K562 (cell line): Measurements from ENCODE around the gene RALGPS1. TPM values are rescaled to one million over a fixed set of nuclear protein-coding genes. Genes with fewer than 3 reads are reported as not detected.

Experiments
- ATAC-seq: fragments of 200-7000 bp; cut with Tn5 transposase; 3 replicates; pipeline ENCODE4 v1.9.1; 2020; ENCODE audit warnings: moderate library complexity
- BruUV-seq: library from RNA; stranded (reverse); fragments of 400-500 nt; replicated peaks from 2 replicates; lab custom pipeline; 2021; lab: Mats Ljungman, UMichigan
- CTCF ChIA-PET: fragments of 300-600 bp; formaldehyde crosslinking; extraction: SDS; loops from one replicate; lab custom pipeline; 2021; ENCODE audit warnings: low intra/inter-chr PET ratio; lab: Yijun Ruan, JAX
- POLR2A ChIA-PET: fragments of 300-600, 350-650 bp; sonication (Branson Sonifier 250); formaldehyde crosslinking; extraction: SDS; loops from one replicate; lab custom pipeline; 2021; ENCODE audit warnings: antibody characterized with exemption, inconsistent platforms; lab: Yijun Ruan, JAX
- DNase-seq, 4 experiments: peaks; one replicate each; pipeline versions ENCODE4 v3.0.0 to v3.0.0-alpha.2; 2011 to 2018; ENCODE audit warnings: low spot score in 3 of 4, mixed read lengths in 3 of 4; ENCODE audit errors: extremely low read depth in 1 of 4
- FAIRE-seq: peaks from 2 replicates; lab custom pipeline; 2011; peaks lifted over from hg19 to GRCh38; lab: Jason Lieb, UNC
- H2AFZ ChIP-seq: 2 replicates; pipeline ENCODE4 v1.6.0; 2011; ENCODE audit warnings: low read depth, low read length, control low read depth, inconsistent platforms
- H3K27ac ChIP-seq: fragments of 200-600 bp; 3 replicates; pipeline ENCODE4 v1.8.0; 2011; ENCODE audit warnings: low read depth, mild to moderate bottlenecking, control low read depth, inconsistent platforms, low read length, moderate library complexity, mixed read lengths; ENCODE audit errors: extremely low read depth
- H3K27me3 ChIP-seq, 2 experiments: fragments of 300-600 bp in 1 of 2; 2 replicates in 1 of 2; 3 replicates in 1 of 2; pipeline versions ENCODE4 v1.6.0 to v1.8.0; 2011; ENCODE audit warnings: inconsistent platforms in 2 of 2, low read length in 2 of 2, mild to moderate bottlenecking in 1 of 2, mixed read lengths in 1 of 2, moderate library complexity in 1 of 2; ENCODE audit not compliant: control insufficient read depth in 2 of 2, insufficient read depth in 2 of 2
- H3K36me3 ChIP-seq: fragments of 300-600 bp; 3 replicates; pipeline ENCODE4 v1.8.0; 2011; ENCODE audit warnings: mild to moderate bottlenecking, low read length, inconsistent platforms; ENCODE audit not compliant: control insufficient read depth, insufficient read depth
- H3K4me1 ChIP-seq, 2 experiments: fragments of 200-600 bp in 1 of 2; replicated peaks in 1 of 2; 2 replicates in 1 of 2; 3 replicates in 1 of 2; pipeline versions ENCODE4 v1.5.1 to v1.8.0; 2011; ENCODE audit warnings: inconsistent platforms in 2 of 2, low read length in 2 of 2, mild to moderate bottlenecking in 1 of 2, mixed read lengths in 1 of 2, moderate library complexity in 1 of 2; ENCODE audit not compliant: control insufficient read depth in 2 of 2, insufficient read depth in 2 of 2
- H3K4me2 ChIP-seq: 2 replicates; pipeline ENCODE4 v1.6.1; 2011; ENCODE audit warnings: low read length, control low read depth, inconsistent platforms, mixed read lengths; ENCODE audit not compliant: insufficient read depth
- H3K4me3 ChIP-seq: fragments of 200-600 bp; sonication (generic), shearing (Covaris generic); 2 replicates; pipeline ENCODE4 v1.5.1; 2016; ENCODE audit warnings: control low read depth, inconsistent platforms
- H3K79me2 ChIP-seq: fragments of 200-600 bp; 3 replicates; pipeline ENCODE4 v1.8.0; 2011; ENCODE audit warnings: low read length, inconsistent platforms; ENCODE audit not compliant: control insufficient read depth, insufficient read depth
- H3K9ac ChIP-seq, 2 experiments: 2 replicates each; pipeline versions ENCODE4 v1.6.0 to v1.6.1; 2011; ENCODE audit warnings: low read depth in 2 of 2, low read length in 2 of 2, control low read depth in 1 of 2, inconsistent platforms in 1 of 2, mild to moderate bottlenecking in 1 of 2, mixed read lengths in 1 of 2; ENCODE audit not compliant: insufficient read depth in 1 of 2
- H3K9me1 ChIP-seq: one replicate; pipeline ENCODE4 v1.6.0; 2011; ENCODE audit warnings: inconsistent platforms, mild to moderate bottlenecking, low read length, moderate library complexity; ENCODE audit not compliant: control insufficient read depth, insufficient read depth
- H3K9me3 ChIP-seq: replicated peaks from 2 replicates; pipeline ENCODE4 v1.5.1; 2011; ENCODE audit warnings: low read depth, low read length, inconsistent platforms; ENCODE audit not compliant: control insufficient read depth, insufficient read depth
- H4K20me1 ChIP-seq: replicated peaks from 2 replicates; pipeline ENCODE4 v1.6.1; 2011; ENCODE audit warnings: low read length, inconsistent platforms, mixed read lengths; ENCODE audit not compliant: control insufficient read depth, insufficient read depth
- C11orf30 ChIP-seq: fragments of 450-650 bp; IDR thresholded peaks from 2 replicates; pipeline ENCODE4 v1.6.1; 2016; ENCODE audit warnings: low read depth, mild to moderate bottlenecking
- KLF13 ChIP-seq: fragments of 450-650 bp; IDR thresholded peaks from 2 replicates; pipeline ENCODE4 v1.6.1; 2016; ENCODE audit warnings: missing genetic modification characterization, low read depth, mild to moderate bottlenecking, missing compliant biosample characterization, moderate library complexity, borderline replicate concordance
- MAFF ChIP-seq: IDR thresholded peaks from 2 replicates; pipeline ENCODE4 v1.6.1; 2012; ENCODE audit warnings: low read length, improper control_type of control experiment
- MAFG ChIP-seq: fragments of 450-650 bp; conservative IDR thresholded peaks from 2 replicates; pipeline ENCODE4 v1.6.1; 2016; ENCODE audit warnings: missing genetic modification characterization, missing compliant biosample characterization
- MAFK ChIP-seq: IDR thresholded peaks from 2 replicates; pipeline ENCODE4 v1.6.1; 2011; ENCODE audit warnings: low read length, improper control_type of control experiment
- NFE2 ChIP-seq: IDR thresholded peaks from 2 replicates; pipeline ENCODE4 v1.6.1; 2014; ENCODE audit warnings: antibody characterized with exemption, low read depth
- NFE2L1 ChIP-seq: fragments of 450-650 bp; IDR thresholded peaks from 2 replicates; pipeline ENCODE4 v1.6.1; 2016; ENCODE audit warnings: missing genetic modification characterization, low read depth, mild to moderate bottlenecking, missing compliant biosample characterization, moderate library complexity, borderline replicate concordance
- RHOXF2B ChIP-seq: fragments of 250-450 bp; sonication (Bioruptor Pico); conservative IDR thresholded peaks from 2 replicates; pipeline ENCODE4 v1.5.1; 2021
- TFAM ChIP-seq: fragments of 250-450 bp; sonication (Bioruptor Pico); conservative IDR thresholded peaks from 2 replicates; pipeline ENCODE4 v1.5.0; 2021; ENCODE audit warnings: mild to moderate bottlenecking, moderate library complexity
- ZNF316 ChIP-seq: fragments of 450-650 bp; IDR thresholded peaks from 2 replicates; pipeline ENCODE4 v1.6.1; 2016
- ZNF561 ChIP-seq: fragments of 450-650 bp; formaldehyde crosslinking; conservative IDR thresholded peaks from 2 replicates; pipeline ENCODE4 v1.4.0; 2020; ENCODE audit warnings: mild to moderate bottlenecking, moderate library complexity
- WGBS: fragments of 100-300 bp; shearing (Covaris generic); methylation state at CpG from one replicate; pipeline ENCODE4 v1.1.6; 2016; ENCODE audit warnings: low coverage, mixed read lengths; ENCODE audit not compliant: insufficient coverage; ENCODE audit errors: missing lambda C conversion rate; 5-methylcytosine and 5-hydroxymethylcytosine counted together
- in situ Hi-C: fragments of 300-500 bp; cut with MboI; formaldehyde crosslinking; loops from 4 replicates; pipeline ENCODE4 v1.15.0; 2018; ENCODE audit warnings: inconsistent platforms, mixed read lengths
- intact Hi-C: fragments of 100-400 bp; cut with micrococcal nuclease; formaldehyde crosslinking; loops from 2 replicates; pipeline ENCODE4 v1.14.2; 2022
- polyA plus RNA-seq, 8 experiments: library from polyadenylated mRNA; depleted of rRNA in 4 of 8; stranded (reverse) in 5 of 8; unstranded in 3 of 8; fragments of >200 nt; fragmentation: Nextera tagmentation in 2 of 8; fragmentation: Illumina TruSeq in 1 of 8; extraction: Ambion mirVana in 2 of 8; extraction: Trizol in 1 of 8; gene quantifications; 2 replicates each; pipeline versions ENCODE4 v1.2.1 to v1.2.3, GENCODE V29; 2011 to 2014; ENCODE audit warnings: inconsistent platforms in 1 of 8, missing spikeins in 1 of 8
- total RNA-seq, 7 experiments: library from RNA; depleted of rRNA in 6 of 7; stranded (reverse); fragments of >200 nt in 6 of 7; fragmentation: Illumina TruSeq in 2 of 7; extraction: Trizol in 2 of 7; gene quantifications; 2 replicates each; pipeline versions ENCODE4 v1.2.1 to v1.2.3, GENCODE V29; 2011 to 2021; ENCODE audit warnings: low replicate concordance in 1 of 7
- TF ChIP-seq, protein P1 (sequence below), 2 experiments: IDR thresholded peaks in 1 of 2; conservative IDR thresholded peaks in 1 of 2; 2 replicates each; pipeline ENCODE4 v1.6.1; 2016; ENCODE audit warnings: low read depth in 2 of 2, mild to moderate bottlenecking in 1 of 2, missing compliant biosample characterization in 1 of 2, missing genetic modification characterization in 1 of 2, moderate library complexity in 1 of 2

Gene RALGPS1
- total and polyA plus RNA-seq, 9 of the 15 experiments (the other 6 are each of a cell fraction or from before 2014, with no cell fraction given): 0.04 to 2.6 (median 1.5) TPM

DNA sequence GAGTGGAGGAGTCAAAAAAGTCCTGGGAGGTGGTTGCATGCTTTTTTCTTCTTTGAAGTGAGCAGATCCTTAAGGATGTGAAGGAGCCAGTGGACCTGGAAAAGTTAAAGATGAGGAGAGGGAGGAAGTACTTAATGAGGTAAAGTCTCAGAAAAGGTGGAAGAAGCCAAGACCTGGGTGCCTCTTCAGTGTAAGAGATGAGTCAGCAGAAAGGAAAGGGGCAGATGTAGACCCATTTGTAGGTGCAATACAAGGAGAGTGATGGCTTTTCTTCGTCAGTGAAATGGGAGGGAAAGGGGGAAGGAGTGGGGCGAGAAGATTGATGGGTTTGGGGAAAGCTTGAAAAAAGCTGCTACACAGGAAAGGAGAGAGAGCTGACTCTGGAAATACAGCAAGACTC lies 124.9 kb downstream of the RALGPS1 start:
- POLR2A ChIA-PET: no interaction called here
- TF ChIP-seq MAFG (tag) (peak; percentile 93), NFE2L1 (tag) (0 out of 2 replicates have a peak, but pooled peaks have one; percentile 16), ZNF561 (CRISPR knock-in tag) (no peak), RHOXF2B (CRISPR knock-in tag) (no peak), MAFF (peak; percentile 81), ZNF316 (peak; percentile 96), C11orf30 (peak; percentile 94), TFAM (CRISPR knock-in tag) (no peak), KLF13 (no peak), MAFK (peak; percentile 82), NFE2 (peak; percentile 58; the same call in 1 of the 2 replicates)
- TF ChIP-seq, protein P1, sequence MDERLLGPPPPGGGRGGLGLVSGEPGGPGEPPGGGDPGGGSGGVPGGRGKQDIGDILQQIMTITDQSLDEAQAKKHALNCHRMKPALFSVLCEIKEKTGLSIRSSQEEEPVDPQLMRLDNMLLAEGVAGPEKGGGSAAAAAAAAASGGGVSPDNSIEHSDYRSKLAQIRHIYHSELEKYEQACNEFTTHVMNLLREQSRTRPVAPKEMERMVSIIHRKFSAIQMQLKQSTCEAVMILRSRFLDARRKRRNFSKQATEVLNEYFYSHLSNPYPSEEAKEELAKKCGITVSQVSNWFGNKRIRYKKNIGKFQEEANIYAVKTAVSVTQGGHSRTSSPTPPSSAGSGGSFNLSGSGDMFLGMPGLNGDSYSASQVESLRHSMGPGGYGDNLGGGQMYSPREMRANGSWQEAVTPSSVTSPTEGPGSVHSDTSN (CRISPR knock-in tag; IDR thresholded peaks at IDR 0.05; ENCODE audit: low read depth): no peak
- TF ChIP-seq, protein P1 (tag; conservative IDR thresholded peaks at IDR 0.05; ENCODE audit: low read depth): 0 out of 2 replicates have a peak, but pooled peaks have one; percentile 10
- TF ChIP-seq, all 486 proteins: peak for 8
- FAIRE-seq: no peak

More for the DNA sequence above, 124.9 kb downstream of the RALGPS1 start:
- Histone ChIP-seq H2AFZ (no peak overlapping the region), H3K36me3 (no peaks in the 10 kb centered on the region), H3K4me2 (no peak overlapping the region), H3K4me3 (no peak overlapping the region), H3K27ac (no peak overlapping the region), H4K20me1 (no peaks in the 10 kb centered on the region), H3K79me2 (no peaks in the 10 kb centered on the region), H3K9me3 (no peaks in the 10 kb centered on the region), H3K9ac (no peak overlapping the region), H3K27me3 (no peaks in the 10 kb centered on the region), H3K4me1 (peaks cover 0 to 8% of the 10 kb centered on the region in 2 experiments; a peak in 3 of 5 replicates), H3K9me1 (no peaks in the 10 kb centered on the region)
- CTCF ChIA-PET: no interaction called here
- ATAC-seq (no peak), DNase-seq (no peak)
- intact Hi-C loops (no loop called here), in situ Hi-C loops (no loop called here)
- BruUV-seq: no TSS peak
- WGBS: no CpG with 5 or more reads among the region's 2 CpGs
